Umbilical cord (tissue), 2 donors: ENCODE measurements around the gene PBX1. TPM values are rescaled to one million over a fixed set of nuclear protein-coding genes. Genes with fewer than 3 reads are reported as not detected.
"Not testable (repeated sequence)": the region's sequence is repeated elsewhere in the genome, so short reads cannot be mapped to it uniquely, and the experiment has no call there.

Source experiments
- DNase-seq: peaks from one replicate; pipeline ENCODE4 v3.0.0-alpha.2; 2015; ENCODE audit warnings: low spot score
- total RNA-seq: library from RNA; depleted of rRNA; stranded (reverse); fragments of >200 nt; gene quantifications from one replicate; pipeline ENCODE4 v1.2.3, GENCODE V29; 2014; ENCODE audit warnings: low replicate concordance; ENCODE audit not compliant: insufficient read depth

Gene PBX1
- total RNA-seq, 1 donor from 2014 or later, result 119 TPM

- peak; percentile 93 for DNase-seq
These were observed 81.8 kb downstream of the PBX1 start for GRCh38 chr1:164640686-164641352.

GRCh38 chr1:164641353-164641730 lies 82.4 kb downstream of the PBX1 start:
- DNase-seq, result no peak

GRCh38 chr1:164643018-164643417 lies 84.0 kb downstream of the PBX1 start:
- no peak for DNase-seq

GRCh38 chr1:164644268-164644667 lies 85.3 kb downstream of the PBX1 start:
- no peak for DNase-seq

- DNase-seq, result peak; percentile 91
These were observed 86.0 kb downstream of the PBX1 start for GRCh38 chr1:164644774-164645644.

GRCh38 chr1:164645921-164646320 lies 86.9 kb downstream of the PBX1 start:
- DNase-seq, result no peak

GRCh38 chr1:164647211-164647610 lies 88.2 kb downstream of the PBX1 start:
- no peak for DNase-seq

- peak; percentile 69 for DNase-seq
These were observed 89.7 kb downstream of the PBX1 start for GRCh38 chr1:164648636-164649035.

GRCh38 chr1:164649146-164649545 lies 90.2 kb downstream of the PBX1 start:
- DNase-seq, result no peak

- no peak for DNase-seq
These were observed 91.5 kb downstream of the PBX1 start for GRCh38 chr1:164650531-164650930.

GRCh38 chr1:164651351-164651951 lies 92.5 kb downstream of the PBX1 start:
- DNase-seq, result peak; percentile 56

- not testable (repeated sequence) for DNase-seq
These were observed 94.0 kb downstream of the PBX1 start for GRCh38 chr1:164652969-164653368.

- DNase-seq, result no peak
These were observed 94.7 kb downstream of the PBX1 start for GRCh38 chr1:164653705-164654104.

- no peak for DNase-seq
These were observed 95.2 kb downstream of the PBX1 start for GRCh38 chr1:164654200-164654599.

GRCh38 chr1:164658864-164659263 lies 99.9 kb downstream of the PBX1 start:
- no peak for DNase-seq

- peak; percentile 76 for DNase-seq
These were observed 100.8 kb downstream of the PBX1 start for GRCh38 chr1:164659621-164660411.

GRCh38 chr1:164660412-164660772 lies 101.4 kb downstream of the PBX1 start:
- no peak for DNase-seq

GRCh38 chr1:164660775-164661174 lies 101.8 kb downstream of the PBX1 start:
- DNase-seq, result no peak

GRCh38 chr1:164662462-164662861 lies 103.5 kb downstream of the PBX1 start:
- DNase-seq, result no peak

GRCh38 chr1:164662955-164663354 lies 104.0 kb downstream of the PBX1 start:
- DNase-seq, result no peak

- DNase-seq, result no peak
These were observed 105.1 kb downstream of the PBX1 start for GRCh38 chr1:164664127-164664526.

- DNase-seq, result no peak
These were observed 108.0 kb downstream of the PBX1 start for GRCh38 chr1:164667001-164667400.
